ENCODE results near the gene PLD4.

Gene PLD4

DNA sequence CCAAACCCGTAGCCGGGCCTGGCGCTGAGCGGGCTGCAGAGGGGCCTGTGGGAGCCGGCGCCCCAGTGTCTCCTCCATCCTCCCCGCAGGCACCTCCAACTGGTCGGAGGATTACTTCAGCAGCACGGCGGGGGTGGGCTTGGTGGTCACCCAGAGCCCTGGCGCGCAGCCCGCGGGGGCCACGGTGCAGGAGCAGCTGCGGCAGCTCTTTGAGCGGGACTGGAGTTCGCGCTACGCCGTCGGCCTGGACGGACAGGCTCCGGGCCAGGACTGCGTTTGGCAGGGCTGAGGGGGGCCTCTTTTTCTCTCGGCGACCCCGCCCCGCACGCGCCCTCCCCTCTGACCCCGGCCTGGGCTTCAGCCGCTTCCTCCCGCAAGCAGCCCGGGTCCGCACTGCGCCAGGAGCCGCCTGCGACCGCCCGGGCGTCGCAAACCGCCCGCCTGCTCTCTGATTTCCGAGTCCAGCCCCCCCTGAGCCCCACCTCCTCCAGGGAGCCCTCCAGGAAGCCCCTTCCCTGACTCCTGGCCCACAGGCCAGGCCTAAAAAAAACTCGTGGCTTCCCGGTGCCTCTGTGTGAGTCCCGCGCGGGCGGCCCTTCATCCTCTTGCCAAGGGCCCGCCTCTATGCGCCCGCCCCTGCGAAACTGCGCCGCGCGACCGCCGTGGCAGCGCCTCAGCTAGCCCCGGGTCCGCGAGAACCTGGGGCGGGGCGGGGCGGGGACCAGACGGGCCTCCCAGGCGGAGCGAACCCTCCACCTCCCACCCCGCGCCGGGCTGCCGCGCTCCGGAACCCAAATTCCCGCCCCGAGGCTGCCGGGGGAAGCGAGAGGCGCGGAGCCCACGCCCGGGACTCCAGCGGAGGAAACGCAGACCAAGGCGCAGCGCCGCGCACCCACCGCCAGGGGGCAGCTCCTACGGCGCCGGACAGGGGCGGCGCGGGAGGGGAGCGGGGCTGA is 8.3 kb downstream of the PLD4 start:
- peak; percentile 81 for TF ChIP-seq GABPA (IDR thresholded peaks at IDR 0.05; ENCODE audit: low read depth)
- TF ChIP-seq, protein P1, sequence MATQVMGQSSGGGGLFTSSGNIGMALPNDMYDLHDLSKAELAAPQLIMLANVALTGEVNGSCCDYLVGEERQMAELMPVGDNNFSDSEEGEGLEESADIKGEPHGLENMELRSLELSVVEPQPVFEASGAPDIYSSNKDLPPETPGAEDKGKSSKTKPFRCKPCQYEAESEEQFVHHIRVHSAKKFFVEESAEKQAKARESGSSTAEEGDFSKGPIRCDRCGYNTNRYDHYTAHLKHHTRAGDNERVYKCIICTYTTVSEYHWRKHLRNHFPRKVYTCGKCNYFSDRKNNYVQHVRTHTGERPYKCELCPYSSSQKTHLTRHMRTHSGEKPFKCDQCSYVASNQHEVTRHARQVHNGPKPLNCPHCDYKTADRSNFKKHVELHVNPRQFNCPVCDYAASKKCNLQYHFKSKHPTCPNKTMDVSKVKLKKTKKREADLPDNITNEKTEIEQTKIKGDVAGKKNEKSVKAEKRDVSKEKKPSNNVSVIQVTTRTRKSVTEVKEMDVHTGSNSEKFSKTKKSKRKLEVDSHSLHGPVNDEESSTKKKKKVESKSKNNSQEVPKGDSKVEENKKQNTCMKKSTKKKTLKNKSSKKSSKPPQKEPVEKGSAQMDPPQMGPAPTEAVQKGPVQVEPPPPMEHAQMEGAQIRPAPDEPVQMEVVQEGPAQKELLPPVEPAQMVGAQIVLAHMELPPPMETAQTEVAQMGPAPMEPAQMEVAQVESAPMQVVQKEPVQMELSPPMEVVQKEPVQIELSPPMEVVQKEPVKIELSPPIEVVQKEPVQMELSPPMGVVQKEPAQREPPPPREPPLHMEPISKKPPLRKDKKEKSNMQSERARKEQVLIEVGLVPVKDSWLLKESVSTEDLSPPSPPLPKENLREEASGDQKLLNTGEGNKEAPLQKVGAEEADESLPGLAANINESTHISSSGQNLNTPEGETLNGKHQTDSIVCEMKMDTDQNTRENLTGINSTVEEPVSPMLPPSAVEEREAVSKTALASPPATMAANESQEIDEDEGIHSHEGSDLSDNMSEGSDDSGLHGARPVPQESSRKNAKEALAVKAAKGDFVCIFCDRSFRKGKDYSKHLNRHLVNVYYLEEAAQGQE (IDR thresholded peaks at IDR 0.05; ENCODE audit: insufficient replicate concordance, low read depth): no peak
- TF ChIP-seq, protein P2, sequence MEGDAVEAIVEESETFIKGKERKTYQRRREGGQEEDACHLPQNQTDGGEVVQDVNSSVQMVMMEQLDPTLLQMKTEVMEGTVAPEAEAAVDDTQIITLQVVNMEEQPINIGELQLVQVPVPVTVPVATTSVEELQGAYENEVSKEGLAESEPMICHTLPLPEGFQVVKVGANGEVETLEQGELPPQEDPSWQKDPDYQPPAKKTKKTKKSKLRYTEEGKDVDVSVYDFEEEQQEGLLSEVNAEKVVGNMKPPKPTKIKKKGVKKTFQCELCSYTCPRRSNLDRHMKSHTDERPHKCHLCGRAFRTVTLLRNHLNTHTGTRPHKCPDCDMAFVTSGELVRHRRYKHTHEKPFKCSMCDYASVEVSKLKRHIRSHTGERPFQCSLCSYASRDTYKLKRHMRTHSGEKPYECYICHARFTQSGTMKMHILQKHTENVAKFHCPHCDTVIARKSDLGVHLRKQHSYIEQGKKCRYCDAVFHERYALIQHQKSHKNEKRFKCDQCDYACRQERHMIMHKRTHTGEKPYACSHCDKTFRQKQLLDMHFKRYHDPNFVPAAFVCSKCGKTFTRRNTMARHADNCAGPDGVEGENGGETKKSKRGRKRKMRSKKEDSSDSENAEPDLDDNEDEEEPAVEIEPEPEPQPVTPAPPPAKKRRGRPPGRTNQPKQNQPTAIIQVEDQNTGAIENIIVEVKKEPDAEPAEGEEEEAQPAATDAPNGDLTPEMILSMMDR (IDR thresholded peaks at IDR 0.05; ENCODE audit: insufficient read depth, low read length): peak; percentile 37
- TF ChIP-seq SPI1 (IDR thresholded peaks at IDR 0.05; ENCODE audit: borderline replicate concordance, low read depth): peak; percentile 4; the same call in 1 of the 2 replicates
- 0 out of 2 replicates have a peak, but pooled peaks have one; percentile 18 for TF ChIP-seq POLR2AphosphoS5 (IDR thresholded peaks at IDR 0.05; ENCODE audit: low read depth)
- no peak overlapping the region; the same call in 1 of the 2 replicates for H3K27ac ChIP-seq (replicated peaks)
- peak overlapping the region; percentile 36 for H3K4me3 ChIP-seq (replicated peaks; ENCODE audit: insufficient read depth, low read length)
- peaks cover 19% of the 10 kb centered on the region for H3K27me3 ChIP-seq (ENCODE audit: insufficient read depth, poor library complexity, severe bottlenecking)
- peak; percentile 77 to 79 for DNase-seq (ENCODE audit: low read depth in 1 of 2, low spot score in 1 of 2)

DNA sequence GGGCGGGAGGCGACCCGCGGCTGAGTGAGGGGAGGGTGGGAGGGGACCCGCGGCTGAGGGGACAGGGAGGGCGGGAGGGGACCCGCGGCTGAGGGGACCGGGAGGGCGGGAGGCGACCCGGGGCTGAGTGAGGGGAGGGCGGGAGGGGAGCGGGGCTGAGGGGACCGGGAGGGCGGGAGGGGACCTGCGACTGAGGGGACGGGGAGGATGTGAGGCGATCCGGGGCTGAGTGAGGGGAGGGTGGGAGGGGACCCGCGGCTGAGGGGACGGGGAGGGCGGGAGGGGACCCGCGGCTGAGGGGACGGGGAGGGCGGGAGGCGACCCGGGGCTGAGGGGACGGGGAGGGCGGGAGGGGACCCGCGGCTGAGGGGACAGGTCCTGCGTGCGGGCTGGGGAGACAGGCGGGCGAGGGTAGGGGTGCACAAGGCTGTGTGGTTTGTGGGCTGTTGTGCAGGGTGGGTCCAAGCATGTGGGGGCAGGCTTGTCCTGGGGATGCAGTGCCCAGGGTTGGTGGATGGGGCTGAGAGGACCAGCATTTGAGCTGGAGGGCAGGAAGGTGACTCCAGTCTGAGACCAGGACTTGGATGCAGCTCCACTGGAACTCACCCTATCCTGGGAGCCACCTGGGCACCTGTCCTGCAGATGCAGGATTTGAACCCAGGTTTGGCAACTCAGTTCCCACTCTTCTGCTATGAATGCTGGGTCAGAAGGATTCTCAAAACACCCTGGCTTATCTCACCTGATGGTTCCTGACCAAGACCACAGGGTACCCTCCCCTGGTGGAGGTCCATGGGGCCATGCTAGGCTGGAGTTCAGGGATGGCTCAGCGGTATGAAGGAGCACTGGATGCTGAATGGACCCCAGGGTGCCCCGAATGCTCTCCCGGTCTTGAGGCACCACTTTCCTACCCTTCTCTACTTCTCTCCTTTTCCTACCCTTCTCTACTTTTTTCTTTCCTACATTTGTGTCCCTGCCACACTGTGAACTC is 9.4 kb downstream of the PLD4 start:
- peaks cover 22% of the 10 kb centered on the region for H3K27me3 ChIP-seq (ENCODE audit: insufficient read depth, poor library complexity, severe bottlenecking)

More for the DNA sequence above, 9.4 kb downstream of the PLD4 start:
- DNase-seq (ENCODE audit: low read depth in 1 of 2, low spot score in 1 of 2): no peak
- H3K27ac ChIP-seq (replicated peaks): no peak overlapping the region
- TF ChIP-seq GABPA (IDR thresholded peaks at IDR 0.05; ENCODE audit: low read depth) (no peak), POLR2AphosphoS5 (IDR thresholded peaks at IDR 0.05; ENCODE audit: low read depth) (no peak), SPI1 (IDR thresholded peaks at IDR 0.05; ENCODE audit: borderline replicate concordance, low read depth) (no peak)
- TF ChIP-seq, protein P2 (IDR thresholded peaks at IDR 0.05; ENCODE audit: insufficient read depth, low read length): no peak
- TF ChIP-seq, protein P1 (IDR thresholded peaks at IDR 0.05; ENCODE audit: insufficient replicate concordance, low read depth): no peak
- H3K4me3 ChIP-seq (replicated peaks; ENCODE audit: insufficient read depth, low read length): no peak overlapping the region
